VCaP (cell line): ENCODE data around the gene CTAGE9.
"Not testable (repeated sequence)": the region's sequence is repeated elsewhere in the genome, so short reads cannot be mapped to it uniquely, and the experiment has no call there.

Source experiments
- H3K27ac ChIP-seq: fragments of 450-650 bp; 2 replicates; pipeline ENCODE4 v1.5.1; 2017
- TF ChIP-seq, protein P1 (sequence below): fragments of 450-650 bp; conservative IDR thresholded peaks from 2 replicates; pipeline ENCODE4 v1.5.1; 2017; ENCODE audit warnings: mild to moderate bottlenecking, moderate library complexity

The CTAGE9 gene, protein sequence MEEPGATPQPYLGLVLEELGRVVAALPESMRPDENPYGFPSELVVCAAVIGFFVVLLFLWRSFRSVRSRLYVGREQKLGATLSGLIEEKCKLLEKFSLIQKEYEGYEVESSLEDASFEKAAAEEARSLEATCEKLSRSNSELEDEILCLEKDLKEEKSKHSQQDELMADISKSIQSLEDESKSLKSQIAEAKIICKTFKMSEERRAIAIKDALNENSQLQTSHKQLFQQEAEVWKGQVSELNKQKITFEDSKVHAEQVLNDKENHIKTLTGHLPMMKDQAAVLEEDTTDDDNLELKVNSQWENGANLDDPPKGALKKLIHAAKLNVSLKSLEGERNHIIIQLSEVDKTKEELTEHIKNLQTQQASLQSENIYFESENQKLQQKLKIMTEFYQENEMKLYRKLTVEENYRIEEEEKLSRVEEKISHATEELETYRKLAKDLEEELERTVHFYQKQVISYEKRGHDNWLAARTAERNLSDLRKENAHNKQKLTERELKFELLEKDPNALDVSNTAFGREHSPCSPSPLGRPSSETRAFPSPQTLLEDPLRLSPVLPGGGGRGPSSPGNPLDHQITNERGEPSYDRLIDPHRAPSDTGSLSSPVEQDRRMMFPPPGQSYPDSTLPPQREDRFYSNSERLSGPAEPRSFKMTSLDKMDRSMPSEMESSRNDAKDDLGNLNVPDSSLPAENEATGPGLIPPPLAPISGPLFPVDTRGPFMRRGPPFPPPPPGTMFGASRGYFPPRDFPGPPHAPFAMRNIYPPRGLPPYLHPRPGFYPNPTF

DNA sequence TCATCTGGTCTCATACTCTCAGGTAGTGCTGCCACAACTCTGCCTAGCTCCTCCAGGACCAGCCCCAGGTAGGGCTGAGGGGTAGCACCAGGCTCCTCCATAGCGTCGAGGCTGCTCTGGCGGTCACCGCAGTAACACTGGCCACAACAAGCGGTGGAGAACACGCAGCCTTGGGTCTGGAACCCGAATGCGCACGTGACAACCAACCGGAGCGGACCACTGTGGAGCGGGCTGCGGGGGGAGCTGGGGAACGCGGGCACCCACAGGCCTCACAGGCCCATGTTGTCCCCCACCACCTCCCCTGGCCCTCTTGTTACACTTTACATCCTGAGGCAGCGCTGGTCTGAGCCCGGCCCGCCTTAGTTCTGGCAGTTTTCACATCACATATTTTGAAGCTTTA, at the start of gene CTAGE9:
Gene CTAGE9, minus strand, starts transcription at position 101 of the 400 bp plus-strand sequence. Its CDS starts 0 bp downstream, at position 101.
- H3K27ac ChIP-seq = not testable (repeated sequence)

- TF ChIP-seq, protein P1, sequence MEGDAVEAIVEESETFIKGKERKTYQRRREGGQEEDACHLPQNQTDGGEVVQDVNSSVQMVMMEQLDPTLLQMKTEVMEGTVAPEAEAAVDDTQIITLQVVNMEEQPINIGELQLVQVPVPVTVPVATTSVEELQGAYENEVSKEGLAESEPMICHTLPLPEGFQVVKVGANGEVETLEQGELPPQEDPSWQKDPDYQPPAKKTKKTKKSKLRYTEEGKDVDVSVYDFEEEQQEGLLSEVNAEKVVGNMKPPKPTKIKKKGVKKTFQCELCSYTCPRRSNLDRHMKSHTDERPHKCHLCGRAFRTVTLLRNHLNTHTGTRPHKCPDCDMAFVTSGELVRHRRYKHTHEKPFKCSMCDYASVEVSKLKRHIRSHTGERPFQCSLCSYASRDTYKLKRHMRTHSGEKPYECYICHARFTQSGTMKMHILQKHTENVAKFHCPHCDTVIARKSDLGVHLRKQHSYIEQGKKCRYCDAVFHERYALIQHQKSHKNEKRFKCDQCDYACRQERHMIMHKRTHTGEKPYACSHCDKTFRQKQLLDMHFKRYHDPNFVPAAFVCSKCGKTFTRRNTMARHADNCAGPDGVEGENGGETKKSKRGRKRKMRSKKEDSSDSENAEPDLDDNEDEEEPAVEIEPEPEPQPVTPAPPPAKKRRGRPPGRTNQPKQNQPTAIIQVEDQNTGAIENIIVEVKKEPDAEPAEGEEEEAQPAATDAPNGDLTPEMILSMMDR = no peak
- no peak overlapping the region for H3K27ac ChIP-seq
These were observed 48.1 kb upstream of the CTAGE9 start for GRCh38 chr6:131758920-131759319.

GRCh38 chr6:131756039-131756438, 45.2 kb upstream of the CTAGE9 start:
- TF ChIP-seq, protein P1 = no peak
- peak overlapping the region; percentile 65 for H3K27ac ChIP-seq

- peak overlapping the region; percentile 65 for H3K27ac ChIP-seq
- TF ChIP-seq, protein P1 = no peak
These were observed 44.8 kb upstream of the CTAGE9 start for GRCh38 chr6:131755597-131755996.

- TF ChIP-seq, protein P1 = no peak
- peak overlapping the region; percentile 65 for H3K27ac ChIP-seq
These were observed 44.1 kb upstream of the CTAGE9 start for GRCh38 chr6:131754715-131755567.

DNA sequence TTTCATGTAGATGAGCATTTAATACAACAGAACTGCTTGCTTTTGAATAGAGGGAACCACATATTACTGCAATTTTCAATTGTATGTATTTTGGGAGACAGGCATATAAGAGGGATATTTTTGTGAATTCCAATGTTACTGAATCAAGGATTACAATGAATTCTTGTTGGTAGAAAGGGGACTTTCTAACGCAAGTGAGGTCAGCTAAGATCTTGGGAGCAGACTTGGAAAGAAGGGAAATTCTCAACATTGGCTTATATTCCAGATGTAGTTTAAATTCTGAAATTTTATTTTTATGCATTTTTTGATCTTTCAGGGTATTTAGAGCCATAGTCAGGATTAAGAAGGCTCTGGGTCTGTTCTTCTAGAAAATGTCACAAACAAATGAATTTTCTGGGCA, 43.3 kb upstream of the CTAGE9 start:
- H3K27ac ChIP-seq = peak overlapping the region; percentile 65
- TF ChIP-seq, protein P1 = no peak

GRCh38 chr6:131751012-131751715, 40.3 kb upstream of the CTAGE9 start:
- not testable (repeated sequence) for H3K27ac ChIP-seq
